Activated T-cell treated with anti-CD3 and anti-CD28 coated beads for 4 hours (primary cell): ENCODE results near the gene YWHAQ.
"Not testable (repeated sequence)": the region's sequence is repeated elsewhere in the genome, so short reads cannot be mapped to it uniquely, and the experiment has no call there.

Experiments
- DNase-seq: peaks from one replicate; pipeline ENCODE4 v3.0.0-alpha.2; 2020

The YWHAQ gene

GRCh38 chr2:9586465-9586864 lies 44.3 kb downstream of the YWHAQ start:
- DNase-seq: no peak

DNA sequence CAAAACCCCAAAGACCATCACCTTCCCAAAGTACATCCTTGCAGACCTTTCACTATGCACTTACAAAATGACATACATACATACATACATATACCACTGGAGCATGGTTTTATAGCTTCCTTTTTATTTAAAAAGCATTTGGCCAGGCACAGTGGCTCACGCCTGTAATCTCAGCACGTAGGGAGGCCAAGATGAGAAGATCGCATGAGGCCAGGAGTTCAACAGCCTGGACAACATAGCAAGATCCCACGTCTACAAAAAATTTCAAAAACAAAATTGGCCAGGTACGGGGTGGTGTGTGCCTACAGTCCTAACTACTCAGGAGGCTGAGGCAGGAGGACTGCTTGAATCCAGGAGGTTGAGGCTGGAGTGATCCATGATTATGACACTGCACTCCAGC lies 45.3 kb downstream of the YWHAQ start:
- DNase-seq: no peak

GRCh38 chr2:9584902-9585301 lies 45.9 kb downstream of the YWHAQ start:
- not testable (repeated sequence) for DNase-seq

GRCh38 chr2:9582624-9583023 lies 48.2 kb downstream of the YWHAQ start:
- DNase-seq: no peak

- DNase-seq: no peak
Observed at GRCh38 chr2:9578467-9579235, 52.1 kb downstream of the YWHAQ start.

GRCh38 chr2:9574331-9574730 lies 56.5 kb downstream of the YWHAQ start:
- DNase-seq: no peak

DNA sequence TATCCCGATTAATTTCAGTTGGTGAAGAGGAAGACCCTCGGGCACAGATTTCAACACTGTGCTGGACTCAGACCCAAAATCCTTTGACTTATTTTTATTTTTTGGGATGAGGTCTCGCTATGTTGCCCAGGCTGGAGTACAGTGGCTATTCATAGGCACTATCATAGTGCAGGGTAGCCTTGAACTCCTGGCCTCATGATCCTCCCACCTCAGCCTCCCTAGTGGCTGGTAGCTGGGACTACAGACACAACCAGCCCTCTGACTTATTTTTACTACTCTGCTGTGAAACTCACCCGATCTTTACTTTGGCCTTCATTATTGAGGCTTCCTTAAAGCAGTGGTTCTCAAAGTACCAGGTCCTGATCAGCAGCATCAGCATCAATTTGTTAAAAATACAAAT lies 57.0 kb downstream of the YWHAQ start:
- no peak for DNase-seq

- no peak for DNase-seq
Observed at GRCh38 chr2:9573013-9573720, 57.6 kb downstream of the YWHAQ start.

- no peak for DNase-seq
Observed at GRCh38 chr2:9570182-9571060, 60.4 kb downstream of the YWHAQ start.

- DNase-seq: no peak
Observed at GRCh38 chr2:9565436-9566153, 65.2 kb downstream of the YWHAQ start.

DNA sequence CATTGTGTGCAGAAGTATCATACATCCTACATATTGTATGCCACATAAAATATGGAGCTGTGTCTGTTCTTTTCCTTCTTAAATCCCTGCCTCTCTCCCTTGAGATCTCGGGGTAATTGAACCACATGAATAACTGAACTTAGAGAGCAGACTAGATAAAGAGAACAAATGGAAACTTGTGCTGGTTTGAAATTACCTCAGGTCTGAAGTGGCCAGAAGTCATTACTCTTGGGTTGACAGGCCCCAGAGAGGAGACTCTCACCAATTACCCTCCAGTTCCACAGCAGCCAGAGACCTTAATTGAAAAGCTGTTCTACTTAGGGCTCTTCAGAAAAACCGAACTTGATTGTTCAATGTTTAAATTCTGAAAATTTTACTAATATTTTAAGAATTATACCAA lies 70.2 kb downstream of the YWHAQ start:
- no peak for DNase-seq

DNA sequence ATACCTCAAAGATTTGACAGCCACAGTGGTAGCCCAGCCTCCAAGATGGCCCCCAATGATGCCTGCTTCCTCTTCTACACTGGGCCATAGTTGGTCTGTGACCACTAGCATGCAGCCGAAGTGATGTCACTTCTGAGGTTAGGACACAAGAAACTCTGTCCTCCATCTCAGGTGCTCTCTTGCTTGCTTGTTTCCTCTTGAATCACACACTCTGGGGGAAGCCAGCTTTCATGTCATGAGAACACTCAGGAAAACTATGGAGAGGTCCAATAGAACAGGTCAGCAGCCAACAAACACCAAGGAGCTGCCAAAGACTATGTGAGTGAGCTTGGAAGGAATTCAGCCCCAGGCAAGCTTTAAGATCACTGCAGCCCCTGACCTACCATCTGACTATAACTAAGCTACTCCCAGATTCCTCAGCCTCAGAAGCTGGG lies 71.8 kb downstream of the YWHAQ start:
- no peak for DNase-seq

DNA sequence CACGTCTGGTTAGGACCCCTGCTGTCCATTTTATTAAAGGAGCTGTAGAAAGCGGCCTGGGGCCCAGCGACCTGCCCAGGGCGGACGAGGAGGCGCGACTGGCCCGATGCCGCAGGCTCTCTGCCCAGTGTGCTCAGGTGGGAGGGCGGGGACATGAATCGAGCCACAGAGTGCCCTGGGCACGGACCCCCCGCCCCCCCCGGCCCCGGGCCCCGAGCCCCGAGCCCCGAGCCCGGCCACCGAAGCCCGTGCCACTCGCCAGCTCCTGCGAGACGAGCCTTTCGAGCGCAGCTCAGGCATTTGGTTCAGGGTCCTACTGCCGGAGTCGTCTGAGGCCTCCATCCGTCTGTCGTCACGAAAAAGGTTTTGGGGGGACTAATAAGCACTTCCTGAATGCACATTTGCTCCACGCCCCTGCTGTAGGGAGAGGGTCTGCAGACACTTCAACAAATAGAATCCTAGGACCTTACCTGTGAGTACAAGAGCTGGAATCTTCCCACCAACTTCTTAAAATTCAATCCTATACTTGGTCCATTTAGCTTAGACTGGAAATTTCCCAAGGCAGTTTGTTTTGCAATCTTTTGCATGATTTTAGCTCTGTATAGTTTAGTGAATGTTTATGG lies 74.6 kb downstream of the YWHAQ start:
- DNase-seq: peak; percentile 7

- peak; percentile 71 for DNase-seq
Observed at GRCh38 chr2:9555297-9556120, 75.3 kb downstream of the YWHAQ start, which contains the start of gene ADAM17. Gene ADAM17, minus strand, starts transcription at chr2:9555830. Its CDS starts 225 bp downstream, at chr2:9555605.

DNA sequence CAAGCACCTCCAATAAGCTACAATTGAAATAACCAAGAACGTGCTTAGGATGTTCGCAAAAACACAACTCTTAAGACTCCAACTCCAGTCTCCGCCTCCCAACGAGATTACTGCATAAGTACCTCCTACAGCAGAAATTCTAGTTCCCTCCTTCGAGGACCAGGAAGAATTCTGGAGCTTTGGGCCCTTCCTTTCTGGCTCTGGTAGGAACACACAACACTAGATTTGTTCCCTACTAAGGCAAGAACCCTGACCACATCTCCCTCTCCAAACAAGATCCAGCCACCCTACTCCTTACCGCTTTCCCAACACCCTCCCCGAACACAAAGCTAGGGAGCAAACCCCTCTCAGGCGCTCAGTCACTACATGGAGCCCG lies 75.9 kb downstream of the YWHAQ start:
- peak; percentile 30 for DNase-seq

- DNase-seq: no peak
Observed at GRCh38 chr2:9552219-9553178, 78.3 kb downstream of the YWHAQ start.

GRCh38 chr2:9550859-9551391 lies 79.9 kb downstream of the YWHAQ start:
- DNase-seq: not testable (repeated sequence)

- DNase-seq: no peak
Observed at GRCh38 chr2:9549420-9549819, 81.4 kb downstream of the YWHAQ start.

DNA sequence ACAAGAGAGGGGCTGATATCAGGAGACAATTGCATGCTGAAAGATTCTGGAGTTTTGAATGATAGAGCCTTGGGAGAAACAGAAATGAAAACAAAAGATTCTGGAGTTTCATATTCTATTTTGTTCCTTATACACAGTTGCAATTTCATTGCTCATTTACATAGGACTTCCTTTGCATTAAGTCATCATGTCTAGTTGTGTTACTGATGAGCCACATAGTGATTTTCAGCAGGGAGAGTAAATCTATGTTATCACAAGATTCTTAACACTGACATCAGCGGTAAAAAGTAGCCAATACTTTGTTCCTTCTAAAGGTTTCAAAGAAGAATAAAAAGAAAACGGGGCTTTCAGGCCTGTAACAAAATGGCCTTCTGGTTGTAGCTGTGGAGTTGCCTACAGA lies 82.3 kb downstream of the YWHAQ start:
- DNase-seq: no peak
